Measurements from ENCODE around the gene ADGRL3.

Gene ADGRL3

DNA sequence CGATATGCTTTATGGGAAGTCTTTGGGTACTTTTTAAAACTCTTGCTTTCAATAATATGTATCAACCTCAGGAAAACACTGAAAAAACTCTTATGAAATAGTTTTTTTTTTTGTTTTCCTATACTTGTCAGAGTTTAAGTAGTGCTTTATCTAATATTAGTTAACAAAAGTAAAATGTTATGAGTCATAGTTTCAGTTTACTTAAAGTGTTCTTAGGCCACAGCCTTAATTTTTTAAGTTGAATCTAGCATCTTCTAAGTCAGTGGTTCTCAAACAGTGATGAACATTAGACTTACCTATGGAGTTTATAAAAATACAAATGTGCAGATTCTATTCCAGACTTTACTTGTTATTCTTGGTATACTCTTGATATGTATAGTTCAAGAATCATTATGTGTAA lies 26.3 kb upstream of the ADGRL3 start:
- H3K27me3 ChIP-seq (ENCODE audit: insufficient read depth, low read length, poor library complexity): no peaks in the 10 kb centered on the region
- no peak overlapping the region for H3K4me3 ChIP-seq (ENCODE audit: low read depth in 1 of 2, low read length in 2 of 2)
- no peaks in the 10 kb centered on the region for H4K20me1 ChIP-seq (ENCODE audit: insufficient read depth, low read length)
- H3K9me3 ChIP-seq (ENCODE audit: insufficient read depth, low read length, severe bottlenecking): no peaks in the 10 kb centered on the region
- H3K27ac ChIP-seq (ENCODE audit: low read length): no peak overlapping the region
- no peak for DNase-seq
- H3K4me2 ChIP-seq (ENCODE audit: insufficient read depth, low read length): no peak overlapping the region
- TF ChIP-seq, protein P1, sequence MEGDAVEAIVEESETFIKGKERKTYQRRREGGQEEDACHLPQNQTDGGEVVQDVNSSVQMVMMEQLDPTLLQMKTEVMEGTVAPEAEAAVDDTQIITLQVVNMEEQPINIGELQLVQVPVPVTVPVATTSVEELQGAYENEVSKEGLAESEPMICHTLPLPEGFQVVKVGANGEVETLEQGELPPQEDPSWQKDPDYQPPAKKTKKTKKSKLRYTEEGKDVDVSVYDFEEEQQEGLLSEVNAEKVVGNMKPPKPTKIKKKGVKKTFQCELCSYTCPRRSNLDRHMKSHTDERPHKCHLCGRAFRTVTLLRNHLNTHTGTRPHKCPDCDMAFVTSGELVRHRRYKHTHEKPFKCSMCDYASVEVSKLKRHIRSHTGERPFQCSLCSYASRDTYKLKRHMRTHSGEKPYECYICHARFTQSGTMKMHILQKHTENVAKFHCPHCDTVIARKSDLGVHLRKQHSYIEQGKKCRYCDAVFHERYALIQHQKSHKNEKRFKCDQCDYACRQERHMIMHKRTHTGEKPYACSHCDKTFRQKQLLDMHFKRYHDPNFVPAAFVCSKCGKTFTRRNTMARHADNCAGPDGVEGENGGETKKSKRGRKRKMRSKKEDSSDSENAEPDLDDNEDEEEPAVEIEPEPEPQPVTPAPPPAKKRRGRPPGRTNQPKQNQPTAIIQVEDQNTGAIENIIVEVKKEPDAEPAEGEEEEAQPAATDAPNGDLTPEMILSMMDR (IDR thresholded peaks at IDR 0.05; ENCODE audit: borderline replicate concordance, extremely low read depth, low read length, poor library complexity, severe bottlenecking): no peak
- TF ChIP-seq EZH2 (IDR thresholded peaks at IDR 0.05; ENCODE audit: borderline replicate concordance, low read depth, low read length, severe bottlenecking): no peak
- H3K9ac ChIP-seq (ENCODE audit: low read depth, low read length): no peak overlapping the region
- no peaks in the 10 kb centered on the region for H3K36me3 ChIP-seq (ENCODE audit: insufficient read depth, low read length)
- no peaks in the 10 kb centered on the region for H3K4me1 ChIP-seq (ENCODE audit: insufficient read depth, low read length)
- H2AFZ ChIP-seq (ENCODE audit: low read depth, low read length): no peak overlapping the region
- no peak for ATAC-seq (ENCODE audit: insufficient read depth, low read depth)
- H3K79me2 ChIP-seq (ENCODE audit: insufficient read depth, low read length): no peaks in the 10 kb centered on the region

DNA sequence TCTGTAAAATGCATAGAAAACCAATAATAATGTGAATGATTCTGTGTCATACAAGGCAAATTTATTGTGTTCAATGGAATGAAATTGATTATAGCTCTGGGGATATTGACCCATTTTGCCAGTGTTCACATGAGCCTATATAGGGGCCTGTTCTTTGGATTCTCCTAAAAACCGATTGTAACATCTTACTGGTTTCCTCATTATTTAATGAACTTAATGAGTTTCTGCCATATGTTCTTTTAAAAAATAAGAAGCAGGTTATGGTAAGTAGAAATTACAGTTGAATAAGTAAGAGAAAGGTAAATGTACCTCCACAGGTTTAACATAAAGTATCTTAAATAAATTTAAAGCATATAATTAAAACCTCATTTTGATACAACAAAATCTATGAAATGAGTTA lies 24.6 kb upstream of the ADGRL3 start:
- no peak overlapping the region for H3K4me3 ChIP-seq (ENCODE audit: low read depth in 1 of 2, low read length in 2 of 2)
- no peak overlapping the region for H3K4me2 ChIP-seq (ENCODE audit: insufficient read depth, low read length)
- H3K27ac ChIP-seq (ENCODE audit: low read length): no peak overlapping the region
- DNase-seq (no peak), ATAC-seq (ENCODE audit: insufficient read depth, low read depth) (no peak)
- TF ChIP-seq, protein P1 (IDR thresholded peaks at IDR 0.05; ENCODE audit: borderline replicate concordance, extremely low read depth, low read length, poor library complexity, severe bottlenecking): no peak
- no peak for TF ChIP-seq EZH2 (IDR thresholded peaks at IDR 0.05; ENCODE audit: borderline replicate concordance, low read depth, low read length, severe bottlenecking)
- H4K20me1 ChIP-seq (ENCODE audit: insufficient read depth, low read length): no peaks in the 10 kb centered on the region
- no peak overlapping the region for H3K9ac ChIP-seq (ENCODE audit: low read depth, low read length)
- H3K79me2 ChIP-seq (ENCODE audit: insufficient read depth, low read length): no peaks in the 10 kb centered on the region
- no peak overlapping the region for H2AFZ ChIP-seq (ENCODE audit: low read depth, low read length)
- H3K27me3 ChIP-seq (ENCODE audit: insufficient read depth, low read length, poor library complexity): no peaks in the 10 kb centered on the region
- H3K4me1 ChIP-seq (ENCODE audit: insufficient read depth, low read length): no peaks in the 10 kb centered on the region
- H3K9me3 ChIP-seq (ENCODE audit: insufficient read depth, low read length, severe bottlenecking): no peaks in the 10 kb centered on the region
- H3K36me3 ChIP-seq (ENCODE audit: insufficient read depth, low read length): no peaks in the 10 kb centered on the region

DNA sequence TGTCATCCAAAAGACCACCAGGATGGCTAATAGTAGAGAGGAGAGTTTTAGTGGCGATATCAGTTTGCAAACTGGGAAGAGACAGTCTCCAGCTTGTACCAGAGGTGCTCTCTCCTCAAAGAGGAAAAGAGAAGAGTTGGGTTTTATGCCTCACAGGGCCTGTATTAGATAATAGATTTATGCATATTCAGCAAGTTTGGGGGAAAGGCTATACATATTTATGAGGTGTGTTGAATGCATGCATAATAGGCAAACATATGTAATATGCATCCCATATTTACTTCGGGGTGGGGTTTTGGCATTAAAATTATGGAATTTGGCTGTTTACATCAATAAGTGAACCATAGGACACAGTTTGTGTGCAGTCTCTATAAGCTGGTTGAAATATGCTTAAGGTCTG lies 22.8 kb upstream of the ADGRL3 start:
- no peak overlapping the region for H3K4me2 ChIP-seq (ENCODE audit: insufficient read depth, low read length)
- no peaks in the 10 kb centered on the region for H3K9me3 ChIP-seq (ENCODE audit: insufficient read depth, low read length, severe bottlenecking)
- H3K27me3 ChIP-seq (ENCODE audit: insufficient read depth, low read length, poor library complexity): no peaks in the 10 kb centered on the region
- no peaks in the 10 kb centered on the region for H3K36me3 ChIP-seq (ENCODE audit: insufficient read depth, low read length)
- no peak overlapping the region for H3K4me3 ChIP-seq (ENCODE audit: low read depth in 1 of 2, low read length in 2 of 2)
- H3K27ac ChIP-seq (ENCODE audit: low read length): no peak overlapping the region
- no peaks in the 10 kb centered on the region for H3K4me1 ChIP-seq (ENCODE audit: insufficient read depth, low read length)
- no peaks in the 10 kb centered on the region for H4K20me1 ChIP-seq (ENCODE audit: insufficient read depth, low read length)
- no peaks in the 10 kb centered on the region for H3K79me2 ChIP-seq (ENCODE audit: insufficient read depth, low read length)
- no peak overlapping the region for H3K9ac ChIP-seq (ENCODE audit: low read depth, low read length)
- no peak overlapping the region for H2AFZ ChIP-seq (ENCODE audit: low read depth, low read length)
- DNase-seq: no peak
- ATAC-seq (ENCODE audit: insufficient read depth, low read depth): no peak
- TF ChIP-seq, protein P1 (IDR thresholded peaks at IDR 0.05; ENCODE audit: borderline replicate concordance, extremely low read depth, low read length, poor library complexity, severe bottlenecking): no peak
- TF ChIP-seq EZH2 (IDR thresholded peaks at IDR 0.05; ENCODE audit: borderline replicate concordance, low read depth, low read length, severe bottlenecking): no peak

DNA sequence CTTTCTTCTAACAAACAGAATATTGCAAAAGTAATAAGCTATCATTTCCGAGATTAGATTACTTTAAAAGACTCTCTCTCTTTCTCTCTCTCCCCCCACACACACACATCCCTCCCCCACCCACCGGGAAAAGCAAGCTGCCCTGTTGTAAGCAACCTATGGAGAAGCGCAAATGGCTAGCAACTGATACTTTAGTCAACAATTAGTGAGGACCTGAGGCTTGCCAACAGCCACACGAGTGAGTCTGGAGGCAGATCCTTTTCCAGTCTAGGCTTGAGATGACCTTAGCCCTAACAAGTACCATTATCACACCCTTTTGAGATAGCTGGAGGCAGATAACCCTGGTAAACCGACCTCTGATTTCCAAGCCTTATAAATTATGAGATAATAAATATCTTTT lies 19.7 kb upstream of the ADGRL3 start:
- TF ChIP-seq, protein P1 (IDR thresholded peaks at IDR 0.05; ENCODE audit: borderline replicate concordance, extremely low read depth, low read length, poor library complexity, severe bottlenecking): no peak
- DNase-seq (no peak), ATAC-seq (ENCODE audit: insufficient read depth, low read depth) (no peak)
- H3K4me3 ChIP-seq (ENCODE audit: low read depth in 1 of 2, low read length in 2 of 2): no peak overlapping the region
- no peak overlapping the region for H2AFZ ChIP-seq (ENCODE audit: low read depth, low read length)
- no peak overlapping the region for H3K9ac ChIP-seq (ENCODE audit: low read depth, low read length)
- H3K27ac ChIP-seq (ENCODE audit: low read length): no peak overlapping the region
- no peaks in the 10 kb centered on the region for H4K20me1 ChIP-seq (ENCODE audit: insufficient read depth, low read length)
- no peak overlapping the region for H3K4me2 ChIP-seq (ENCODE audit: insufficient read depth, low read length)
- no peaks in the 10 kb centered on the region for H3K27me3 ChIP-seq (ENCODE audit: insufficient read depth, low read length, poor library complexity)
- no peaks in the 10 kb centered on the region for H3K4me1 ChIP-seq (ENCODE audit: insufficient read depth, low read length)
- H3K9me3 ChIP-seq (ENCODE audit: insufficient read depth, low read length, severe bottlenecking): no peaks in the 10 kb centered on the region
- no peaks in the 10 kb centered on the region for H3K79me2 ChIP-seq (ENCODE audit: insufficient read depth, low read length)
- no peaks in the 10 kb centered on the region for H3K36me3 ChIP-seq (ENCODE audit: insufficient read depth, low read length)
